ENCODE measurements around the gene TSSK6.

Gene TSSK6

GRCh38 chr19:19544954-19545591 is 29.7 kb upstream of the TSSK6 start:
- in situ Hi-C loops (cut with MboI; ENCODE audit: low sequenced_read_pairs), result no loop called here

- in situ Hi-C loops (cut with MboI; ENCODE audit: low sequenced_read_pairs), result no loop called here
Observed at GRCh38 chr19:19544257-19544953, 29.1 kb upstream of the TSSK6 start.

- in situ Hi-C loops (cut with MboI; ENCODE audit: low sequenced_read_pairs), result no loop called here
Observed at GRCh38 chr19:19543640-19544039, 28.3 kb upstream of the TSSK6 start.

GRCh38 chr19:19543101-19543500 is 27.8 kb upstream of the TSSK6 start:
- in situ Hi-C loops (cut with MboI; ENCODE audit: low sequenced_read_pairs), result no loop called here

GRCh38 chr19:19542507-19542906 is 27.2 kb upstream of the TSSK6 start:
- in situ Hi-C loops (cut with MboI; ENCODE audit: low sequenced_read_pairs), result no loop called here

- in situ Hi-C loops (cut with MboI; ENCODE audit: low sequenced_read_pairs), result no loop called here
Observed at GRCh38 chr19:19541616-19542015, 26.3 kb upstream of the TSSK6 start.

- in situ Hi-C loops (cut with MboI; ENCODE audit: low sequenced_read_pairs), result no loop called here
Observed at GRCh38 chr19:19540715-19541515, 25.6 kb upstream of the TSSK6 start.

GRCh38 chr19:19540064-19540714 is 24.8 kb upstream of the TSSK6 start:
- in situ Hi-C loops (cut with MboI; ENCODE audit: low sequenced_read_pairs), result no loop called here

- in situ Hi-C loops (cut with MboI; ENCODE audit: low sequenced_read_pairs), result loop anchor here (10.0 kb wide), 1 partner anchor 105 kb away; the partner anchor contains the start of gene GMIP
Observed at GRCh38 chr19:19539698-19540063, 24.3 kb upstream of the TSSK6 start.

- in situ Hi-C loops (cut with MboI; ENCODE audit: low sequenced_read_pairs), result loop anchor here (10.0 kb wide), 1 partner anchor 106 kb away; the partner anchor contains the start of gene GMIP
Observed at GRCh38 chr19:19538785-19539166, 23.4 kb upstream of the TSSK6 start.

GRCh38 chr19:19538061-19538784 is 22.9 kb upstream of the TSSK6 start, which contains the start of gene CILP2:
Gene CILP2 (plus strand): TSS chr19:19538265. CDS start chr19:19538350, 85 bp downstream.
- in situ Hi-C loops (cut with MboI; ENCODE audit: low sequenced_read_pairs), result loop anchor here (10.0 kb wide), 1 partner anchor 107 kb away; the partner anchor contains the start of gene GMIP

- in situ Hi-C loops (cut with MboI; ENCODE audit: low sequenced_read_pairs), result loop anchor here (10.0 kb wide), 1 partner anchor 107 kb away; the partner anchor contains the start of gene GMIP
Observed at GRCh38 chr19:19537075-19538048, 22.0 kb upstream of the TSSK6 start.

- in situ Hi-C loops (cut with MboI; ENCODE audit: low sequenced_read_pairs), result loop anchor here (10.0 kb wide), 1 partner anchor 109 kb away; the partner anchor contains the start of gene GMIP
Observed at GRCh38 chr19:19535311-19536191, 20.2 kb upstream of the TSSK6 start.

GRCh38 chr19:19534556-19535265 is 19.4 kb upstream of the TSSK6 start:
- in situ Hi-C loops (cut with MboI; ENCODE audit: low sequenced_read_pairs), result loop anchor here (10.0 kb wide), 1 partner anchor 110 kb away; the partner anchor contains the start of gene GMIP

- in situ Hi-C loops (cut with MboI; ENCODE audit: low sequenced_read_pairs), result loop anchor here (10.0 kb wide), 1 partner anchor 111 kb away; the partner anchor contains the start of gene GMIP
Observed at GRCh38 chr19:19533841-19534240, 18.5 kb upstream of the TSSK6 start.

- in situ Hi-C loops (cut with MboI; ENCODE audit: low sequenced_read_pairs), result loop anchor here (10.0 kb wide), 1 partner anchor 112 kb away; the partner anchor contains the start of gene GMIP
Observed at GRCh38 chr19:19532806-19533701, 17.7 kb upstream of the TSSK6 start.
